HepG2 (cell line): ENCODE data around the gene UBQLN1. TPM values are rescaled to one million over a fixed set of nuclear protein-coding genes. Genes with fewer than 3 reads are reported as not detected.

Experiments
- FOSL1 ChIP-seq: sonication (generic); formaldehyde crosslinking; IDR thresholded peaks from 2 replicates; pipeline ENCODE4 v1.9.0; 2021; ENCODE audit warnings: missing genetic modification reagents, borderline replicate concordance
- REXO4 ChIP-seq: sonication (generic); formaldehyde crosslinking; IDR thresholded peaks from 2 replicates; pipeline ENCODE4 v1.8.0; 2022; ENCODE audit warnings: missing genetic modification reagents, mild to moderate bottlenecking, borderline replicate concordance
- SP5 ChIP-seq: IDR thresholded peaks from 2 replicates; pipeline ENCODE4 v1.6.1; 2016; ENCODE audit warnings: low read depth, borderline replicate concordance
- SRSF9 ChIP-seq: fragments of 200-400 bp; formaldehyde crosslinking; IDR thresholded peaks from 2 replicates; pipeline ENCODE4 v1.6.1; 2018; ENCODE audit warnings: borderline replicate concordance, mild to moderate bottlenecking, low read depth, low read length; ENCODE audit not compliant: insufficient read depth, poor library complexity, severe bottlenecking
- ZFYVE20 ChIP-seq: sonication (generic); formaldehyde crosslinking; IDR thresholded peaks from 2 replicates; pipeline ENCODE4 v1.8.0; 2023; ENCODE audit warnings: low read depth, mild to moderate bottlenecking, moderate library complexity, missing genetic modification reagents, borderline replicate concordance
- ZNF20 ChIP-seq: sonication (generic); formaldehyde crosslinking; IDR thresholded peaks from 2 replicates; pipeline ENCODE4 v1.4.0; 2020; ENCODE audit warnings: mild to moderate bottlenecking, moderate library complexity, missing genetic modification reagents
- ZNF292 ChIP-seq: sonication (generic); formaldehyde crosslinking; IDR thresholded peaks from 2 replicates; pipeline ENCODE4 v1.8.1; 2022; ENCODE audit warnings: mild to moderate bottlenecking, low read depth, missing genetic modification reagents, borderline replicate concordance
- ZNF337 ChIP-seq: sonication (generic); formaldehyde crosslinking; IDR thresholded peaks from 2 replicates; pipeline ENCODE4 v1.5.1; 2020; ENCODE audit warnings: missing genetic modification reagents, low read depth, mild to moderate bottlenecking, borderline replicate concordance
- ZNF441 ChIP-seq: sonication (generic); formaldehyde crosslinking; IDR thresholded peaks from 2 replicates; pipeline ENCODE4 v1.7.0; 2021; ENCODE audit warnings: missing genetic modification reagents, borderline replicate concordance
- ZNF468 ChIP-seq: sonication (generic); formaldehyde crosslinking; IDR thresholded peaks from 2 replicates; pipeline ENCODE4 v1.8.0; 2022; ENCODE audit warnings: mild to moderate bottlenecking, moderate library complexity, missing genetic modification reagents
- ZNF709 ChIP-seq: sonication (generic); formaldehyde crosslinking; IDR thresholded peaks from 2 replicates; pipeline ENCODE4 v1.5.0; 2020; ENCODE audit warnings: mild to moderate bottlenecking, missing genetic modification reagents
- ZNF772 ChIP-seq: sonication (generic); formaldehyde crosslinking; IDR thresholded peaks from 2 replicates; pipeline ENCODE4 v1.5.0; 2020; ENCODE audit warnings: mild to moderate bottlenecking, missing genetic modification reagents
- ZNF790 ChIP-seq: sonication (generic); formaldehyde crosslinking; IDR thresholded peaks from 2 replicates; pipeline ENCODE4 v1.8.0; 2022; ENCODE audit warnings: missing genetic modification reagents, mild to moderate bottlenecking, borderline replicate concordance
- polyA plus RNA-seq, 8 experiments: library from polyadenylated mRNA; depleted of rRNA in 3 of 8; stranded (reverse) in 7 of 8; unstranded in 1 of 8; fragments of >200 nt; fragmentation: Illumina TruSeq in 4 of 8; extraction: Trizol in 4 of 8; gene quantifications; 2 replicates each; pipeline versions ENCODE4 v1.2.1 to v1.2.3, GENCODE V29; 2011 to 2016; ENCODE audit warnings: low read depth in 4 of 8, missing spikeins in 1 of 8, mixed read lengths in 1 of 8; ENCODE audit not compliant: insufficient read depth in 1 of 8
- total RNA-seq, 5 experiments: library from RNA; depleted of rRNA; stranded (reverse); fragments of >200 nt; fragmentation: Illumina TruSeq; extraction: Trizol; gene quantifications; 2 replicates each; pipeline ENCODE4 v1.2.3, GENCODE V29; 2016; ENCODE audit warnings: low read depth in 1 of 5
- TF ChIP-seq, protein P1 (sequence below): sonication (generic); formaldehyde crosslinking; IDR thresholded peaks from 2 replicates; pipeline ENCODE4 v1.4.0; 2020; ENCODE audit warnings: missing genetic modification reagents, borderline replicate concordance
- TF ChIP-seq, protein P2 (sequence below): sonication (generic); formaldehyde crosslinking; conservative IDR thresholded peaks from 2 replicates; pipeline ENCODE4 v1.8.0; 2022; ENCODE audit warnings: missing genetic modification reagents
- TF ChIP-seq, protein P3 (sequence below): sonication (generic); formaldehyde crosslinking; IDR thresholded peaks from 2 replicates; pipeline ENCODE4 v1.8.0; 2022; ENCODE audit warnings: missing genetic modification reagents, mild to moderate bottlenecking, moderate library complexity, borderline replicate concordance
- TF ChIP-seq, protein P4 (sequence below): sonication (generic); formaldehyde crosslinking; IDR thresholded peaks from 2 replicates; pipeline ENCODE4 v1.5.0; 2020; ENCODE audit warnings: mild to moderate bottlenecking, missing genetic modification reagents, borderline replicate concordance
- TF ChIP-seq, protein P5 (sequence below): sonication (generic); formaldehyde crosslinking; IDR thresholded peaks from 2 replicates; pipeline ENCODE4 v1.5.0; 2020; ENCODE audit warnings: mild to moderate bottlenecking, missing genetic modification reagents

The UBQLN1 gene
- total and polyA plus RNA-seq, 2 of the 13 experiments (the other 11 are each of a cell fraction or from before 2014, with no cell fraction given), result 78.1 to 83.8 TPM

DNA sequence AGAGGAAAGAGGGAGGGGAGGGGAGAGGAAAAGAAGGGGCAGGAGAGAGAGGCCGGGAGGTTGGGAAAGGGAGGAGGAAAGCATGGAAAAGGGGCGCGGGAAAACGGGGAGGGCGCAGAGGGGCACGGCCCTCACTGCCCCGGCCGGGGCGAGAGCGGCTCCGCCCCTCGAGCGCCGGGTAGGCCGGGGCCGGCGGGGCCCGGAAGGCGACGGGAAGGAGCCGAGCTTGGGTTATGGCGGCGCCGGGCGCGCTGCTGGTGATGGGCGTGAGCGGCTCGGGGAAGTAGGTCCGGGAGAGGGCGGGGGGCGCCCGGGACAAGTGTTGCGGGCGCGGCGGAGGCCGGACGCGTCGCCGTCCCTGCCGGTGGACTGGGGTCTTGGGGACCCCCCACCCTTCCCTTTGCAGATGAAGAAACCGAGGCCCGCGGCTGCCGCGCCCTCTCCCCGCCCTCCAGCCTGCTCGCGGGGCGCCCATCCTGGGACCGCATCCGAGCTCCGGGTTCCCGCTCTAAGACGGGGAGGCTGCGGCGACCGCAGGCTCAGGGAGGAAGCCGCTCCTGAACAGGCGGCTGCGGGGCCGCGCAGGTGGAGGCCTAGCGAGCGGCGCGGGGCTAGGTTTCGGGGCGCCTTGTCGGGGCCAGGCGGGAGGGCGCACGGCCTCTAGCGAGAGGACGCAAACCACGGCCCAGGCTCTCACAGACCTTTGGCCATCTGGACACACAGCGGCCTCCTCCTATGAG lies 84.6 kb downstream of the UBQLN1 start, which contains the start of gene IDNK (continued):
- TF ChIP-seq, protein P1, sequence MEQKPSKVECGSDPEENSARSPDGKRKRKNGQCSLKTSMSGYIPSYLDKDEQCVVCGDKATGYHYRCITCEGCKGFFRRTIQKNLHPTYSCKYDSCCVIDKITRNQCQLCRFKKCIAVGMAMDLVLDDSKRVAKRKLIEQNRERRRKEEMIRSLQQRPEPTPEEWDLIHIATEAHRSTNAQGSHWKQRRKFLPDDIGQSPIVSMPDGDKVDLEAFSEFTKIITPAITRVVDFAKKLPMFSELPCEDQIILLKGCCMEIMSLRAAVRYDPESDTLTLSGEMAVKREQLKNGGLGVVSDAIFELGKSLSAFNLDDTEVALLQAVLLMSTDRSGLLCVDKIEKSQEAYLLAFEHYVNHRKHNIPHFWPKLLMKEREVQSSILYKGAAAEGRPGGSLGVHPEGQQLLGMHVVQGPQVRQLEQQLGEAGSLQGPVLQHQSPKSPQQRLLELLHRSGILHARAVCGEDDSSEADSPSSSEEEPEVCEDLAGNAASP (CRISPR knock-in tag), result no peak
- no peak for TF ChIP-seq ZNF441 (CRISPR knock-in tag)
- TF ChIP-seq ZNF292, result no peak
- TF ChIP-seq ZNF709 (CRISPR knock-in tag), result no peak
- TF ChIP-seq, protein P2, sequence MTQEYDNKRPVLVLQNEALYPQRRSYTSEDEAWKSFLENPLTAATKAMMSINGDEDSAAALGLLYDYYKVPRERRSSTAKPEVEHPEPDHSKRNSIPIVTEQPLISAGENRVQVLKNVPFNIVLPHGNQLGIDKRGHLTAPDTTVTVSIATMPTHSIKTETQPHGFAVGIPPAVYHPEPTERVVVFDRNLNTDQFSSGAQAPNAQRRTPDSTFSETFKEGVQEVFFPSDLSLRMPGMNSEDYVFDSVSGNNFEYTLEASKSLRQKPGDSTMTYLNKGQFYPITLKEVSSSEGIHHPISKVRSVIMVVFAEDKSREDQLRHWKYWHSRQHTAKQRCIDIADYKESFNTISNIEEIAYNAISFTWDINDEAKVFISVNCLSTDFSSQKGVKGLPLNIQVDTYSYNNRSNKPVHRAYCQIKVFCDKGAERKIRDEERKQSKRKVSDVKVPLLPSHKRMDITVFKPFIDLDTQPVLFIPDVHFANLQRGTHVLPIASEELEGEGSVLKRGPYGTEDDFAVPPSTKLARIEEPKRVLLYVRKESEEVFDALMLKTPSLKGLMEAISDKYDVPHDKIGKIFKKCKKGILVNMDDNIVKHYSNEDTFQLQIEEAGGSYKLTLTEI (CRISPR knock-in tag), result no peak
- TF ChIP-seq SP5 (CRISPR knock-in tag), result peak; percentile 57; the same call in 1 of the 2 replicates
- TF ChIP-seq ZNF772 (CRISPR knock-in tag), result no peak; the same call in 1 of the 2 replicates
- no peak for TF ChIP-seq FOSL1 (CRISPR knock-in tag)
- TF ChIP-seq ZNF790 (CRISPR knock-in tag), result no peak
- TF ChIP-seq REXO4 (CRISPR knock-in tag), result no peak
- TF ChIP-seq ZNF337 (CRISPR knock-in tag), result no peak
- TF ChIP-seq ZNF468 (CRISPR knock-in tag), result no peak
- TF ChIP-seq, protein P3, sequence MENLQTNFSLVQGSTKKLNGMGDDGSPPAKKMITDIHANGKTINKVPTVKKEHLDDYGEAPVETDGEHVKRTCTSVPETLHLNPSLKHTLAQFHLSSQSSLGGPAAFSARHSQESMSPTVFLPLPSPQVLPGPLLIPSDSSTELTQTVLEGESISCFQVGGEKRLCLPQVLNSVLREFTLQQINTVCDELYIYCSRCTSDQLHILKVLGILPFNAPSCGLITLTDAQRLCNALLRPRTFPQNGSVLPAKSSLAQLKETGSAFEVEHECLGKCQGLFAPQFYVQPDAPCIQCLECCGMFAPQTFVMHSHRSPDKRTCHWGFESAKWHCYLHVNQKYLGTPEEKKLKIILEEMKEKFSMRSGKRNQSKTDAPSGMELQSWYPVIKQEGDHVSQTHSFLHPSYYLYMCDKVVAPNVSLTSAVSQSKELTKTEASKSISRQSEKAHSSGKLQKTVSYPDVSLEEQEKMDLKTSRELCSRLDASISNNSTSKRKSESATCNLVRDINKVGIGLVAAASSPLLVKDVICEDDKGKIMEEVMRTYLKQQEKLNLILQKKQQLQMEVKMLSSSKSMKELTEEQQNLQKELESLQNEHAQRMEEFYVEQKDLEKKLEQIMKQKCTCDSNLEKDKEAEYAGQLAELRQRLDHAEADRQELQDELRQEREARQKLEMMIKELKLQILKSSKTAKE (CRISPR knock-in tag), result no peak
- TF ChIP-seq SRSF9, result no peak
- TF ChIP-seq, protein P4, sequence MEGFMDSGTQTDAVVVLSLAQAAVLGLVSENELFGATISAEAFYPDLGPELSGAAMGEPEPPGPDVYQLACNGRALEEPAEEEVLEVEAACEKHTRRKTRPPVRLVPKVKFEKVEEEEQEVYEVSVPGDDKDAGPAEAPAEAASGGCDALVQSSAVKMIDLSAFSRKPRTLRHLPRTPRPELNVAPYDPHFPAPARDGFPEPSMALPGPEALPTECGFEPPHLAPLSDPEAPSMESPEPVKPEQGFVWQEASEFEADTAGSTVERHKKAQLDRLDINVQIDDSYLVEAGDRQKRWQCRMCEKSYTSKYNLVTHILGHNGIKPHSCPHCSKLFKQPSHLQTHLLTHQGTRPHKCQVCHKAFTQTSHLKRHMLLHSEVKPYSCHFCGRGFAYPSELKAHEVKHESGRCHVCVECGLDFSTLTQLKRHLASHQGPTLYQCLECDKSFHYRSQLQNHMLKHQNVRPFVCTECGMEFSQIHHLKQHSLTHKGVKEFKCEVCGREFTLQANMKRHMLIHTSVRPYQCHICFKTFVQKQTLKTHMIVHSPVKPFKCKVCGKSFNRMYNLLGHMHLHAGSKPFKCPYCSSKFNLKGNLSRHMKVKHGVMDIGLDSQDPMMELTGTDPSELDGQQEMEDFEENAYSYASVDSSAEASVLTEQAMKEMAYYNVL, result no peak
- TF ChIP-seq, protein P5, sequence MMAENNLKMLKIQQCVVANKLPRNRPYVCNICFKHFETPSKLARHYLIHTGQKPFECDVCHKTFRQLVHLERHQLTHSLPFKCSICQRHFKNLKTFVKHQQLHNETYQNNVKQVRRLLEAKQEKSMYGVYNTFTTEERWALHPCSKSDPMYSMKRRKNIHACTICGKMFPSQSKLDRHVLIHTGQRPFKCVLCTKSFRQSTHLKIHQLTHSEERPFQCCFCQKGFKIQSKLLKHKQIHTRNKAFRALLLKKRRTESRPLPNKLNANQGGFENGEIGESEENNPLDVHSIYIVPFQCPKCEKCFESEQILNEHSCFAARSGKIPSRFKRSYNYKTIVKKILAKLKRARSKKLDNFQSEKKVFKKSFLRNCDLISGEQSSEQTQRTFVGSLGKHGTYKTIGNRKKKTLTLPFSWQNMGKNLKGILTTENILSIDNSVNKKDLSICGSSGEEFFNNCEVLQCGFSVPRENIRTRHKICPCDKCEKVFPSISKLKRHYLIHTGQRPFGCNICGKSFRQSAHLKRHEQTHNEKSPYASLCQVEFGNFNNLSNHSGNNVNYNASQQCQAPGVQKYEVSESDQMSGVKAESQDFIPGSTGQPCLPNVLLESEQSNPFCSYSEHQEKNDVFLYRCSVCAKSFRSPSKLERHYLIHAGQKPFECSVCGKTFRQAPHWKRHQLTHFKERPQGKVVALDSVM, result peak; percentile 73; the same call in 1 of the 2 replicates
- no peak for TF ChIP-seq ZFYVE20 (CRISPR knock-in tag)
- no peak for TF ChIP-seq ZNF20 (CRISPR knock-in tag)
